Thyroid gland (tissue), 4 donors: ENCODE data around the gene SLC37A1.

Experiments
- POLR2A ChIP-seq, 2 donors: fragments of 450-650 bp; IDR thresholded peaks; one replicate each; pipeline ENCODE4 v1.6.1; 2017; ENCODE audit warnings: antibody characterized with exemption in 2 of 2, mild to moderate bottlenecking in 2 of 2, moderate library complexity in 1 of 2
- TF ChIP-seq, protein P1 (sequence below), 6 experiments: fragments of 200-600 bp in 3 of 6; fragments of 450-650 bp in 3 of 6; sonication (generic) in 3 of 6; IDR thresholded peaks; one replicate each; pipeline ENCODE4 v1.5.1; 2016 to 2019; ENCODE audit warnings: antibody characterized with exemption in 6 of 6, mild to moderate bottlenecking in 2 of 6, inconsistent platforms in 1 of 6, moderate library complexity in 1 of 6

DNA sequence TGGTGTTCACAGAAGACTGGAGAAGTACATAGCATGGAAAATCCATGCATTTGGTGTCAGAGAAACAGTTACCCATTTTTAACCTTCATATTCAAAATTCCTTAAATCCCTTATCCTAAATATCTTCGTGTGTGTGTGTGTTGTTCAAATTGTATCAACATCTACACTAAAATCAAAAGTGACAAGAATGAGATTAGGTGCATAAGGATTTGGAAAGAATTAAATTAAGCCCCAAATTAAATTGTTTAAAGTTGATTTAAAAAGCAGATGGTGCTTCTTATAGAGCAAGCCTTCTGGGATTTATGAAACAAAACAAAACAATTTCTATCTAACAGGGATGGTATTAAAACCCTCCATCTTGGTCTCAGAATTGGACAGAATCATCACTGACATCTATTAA lies 22.3 kb upstream of the SLC37A1 start:
- TF ChIP-seq, protein P1, sequence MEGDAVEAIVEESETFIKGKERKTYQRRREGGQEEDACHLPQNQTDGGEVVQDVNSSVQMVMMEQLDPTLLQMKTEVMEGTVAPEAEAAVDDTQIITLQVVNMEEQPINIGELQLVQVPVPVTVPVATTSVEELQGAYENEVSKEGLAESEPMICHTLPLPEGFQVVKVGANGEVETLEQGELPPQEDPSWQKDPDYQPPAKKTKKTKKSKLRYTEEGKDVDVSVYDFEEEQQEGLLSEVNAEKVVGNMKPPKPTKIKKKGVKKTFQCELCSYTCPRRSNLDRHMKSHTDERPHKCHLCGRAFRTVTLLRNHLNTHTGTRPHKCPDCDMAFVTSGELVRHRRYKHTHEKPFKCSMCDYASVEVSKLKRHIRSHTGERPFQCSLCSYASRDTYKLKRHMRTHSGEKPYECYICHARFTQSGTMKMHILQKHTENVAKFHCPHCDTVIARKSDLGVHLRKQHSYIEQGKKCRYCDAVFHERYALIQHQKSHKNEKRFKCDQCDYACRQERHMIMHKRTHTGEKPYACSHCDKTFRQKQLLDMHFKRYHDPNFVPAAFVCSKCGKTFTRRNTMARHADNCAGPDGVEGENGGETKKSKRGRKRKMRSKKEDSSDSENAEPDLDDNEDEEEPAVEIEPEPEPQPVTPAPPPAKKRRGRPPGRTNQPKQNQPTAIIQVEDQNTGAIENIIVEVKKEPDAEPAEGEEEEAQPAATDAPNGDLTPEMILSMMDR (IDR thresholded peaks at IDR 0.05), result no peak
- TF ChIP-seq POLR2A (IDR thresholded peaks at IDR 0.05), result no peak
